DMS53 (cell line): Measurements from ENCODE around the gene PRKCD.
A peak's percentile ranks its signal among the peaks of the same experiment; 100 is the strongest.

Source experiments
- DNase-seq: peaks from one replicate; lab custom pipeline; 2025; lab: John Stamatoyannopoulos, UW

Gene PRKCD

GRCh38 chr3:53155760-53156159 is 5.2 kb upstream of the PRKCD start:
- DNase-seq = peak; percentile 65

GRCh38 chr3:53156368-53156834 is 4.6 kb upstream of the PRKCD start:
- DNase-seq = no peak

GRCh38 chr3:53157974-53158580 is 2.9 kb upstream of the PRKCD start:
- peak; percentile 6 for DNase-seq

- DNase-seq = peak; percentile 28
These were observed 2.2 kb upstream of the PRKCD start for GRCh38 chr3:53158765-53159155.

- peak; percentile 87 for DNase-seq
These were observed 1.6 kb upstream of the PRKCD start for GRCh38 chr3:53159156-53160060.

GRCh38 chr3:53160061-53160659 is 849 bp upstream of the PRKCD start:
- DNase-seq = peak; percentile 16

- peak; percentile 36 for DNase-seq
These were observed 426 bp downstream of the PRKCD start for GRCh38 chr3:53161450-53161819.

- peak; percentile 36 for DNase-seq
These were observed 1.0 kb downstream of the PRKCD start for GRCh38 chr3:53161820-53162671.

- no peak for DNase-seq
These were observed 1.8 kb downstream of the PRKCD start for GRCh38 chr3:53162672-53163443.

- DNase-seq = no peak
These were observed 2.7 kb downstream of the PRKCD start for GRCh38 chr3:53163444-53164387.

- no peak for DNase-seq
These were observed 3.9 kb downstream of the PRKCD start for GRCh38 chr3:53164911-53165310.

GRCh38 chr3:53166206-53166605 is 5.2 kb downstream of the PRKCD start:
- no peak for DNase-seq

- DNase-seq = no peak
These were observed 5.8 kb downstream of the PRKCD start for GRCh38 chr3:53166781-53167291.

- DNase-seq = no peak
These were observed 6.6 kb downstream of the PRKCD start for GRCh38 chr3:53167418-53168174.

- DNase-seq = no peak
These were observed 7.3 kb downstream of the PRKCD start for GRCh38 chr3:53168175-53168923.

- no peak for DNase-seq
These were observed 8.2 kb downstream of the PRKCD start for GRCh38 chr3:53169045-53169831.

GRCh38 chr3:53169832-53170324 is 8.9 kb downstream of the PRKCD start:
- no peak for DNase-seq
